Progenitor cell of endocrine pancreas (in vitro differentiated cells): Measurements from ENCODE around the gene KRT85. TPM values are rescaled to one million over a fixed set of nuclear protein-coding genes. Genes with fewer than 3 reads are reported as not detected.

Source experiments
- DNase-seq: peaks from one replicate; pipeline ENCODE4 v3.0.0; 2021; ENCODE audit warnings: low spot score; ENCODE audit not compliant: unreplicated experiment
- H3K27ac Mint-ChIP-seq: 2 replicates; pipeline ENCODE4 v1.8.0; 2021; ENCODE audit warnings: mild to moderate bottlenecking, moderate library complexity, mixed read lengths
- H3K27me3 Mint-ChIP-seq: 2 replicates; pipeline ENCODE4 v1.8.0; 2021; ENCODE audit warnings: mixed read lengths
- H3K36me3 Mint-ChIP-seq: 2 replicates; pipeline ENCODE4 v1.8.0; 2022; ENCODE audit warnings: mixed read lengths; ENCODE audit not compliant: insufficient read depth
- H3K4me1 Mint-ChIP-seq: 2 replicates; pipeline ENCODE4 v1.8.0; 2021; ENCODE audit warnings: low read depth, mixed read lengths
- H3K4me3 Mint-ChIP-seq: 2 replicates; pipeline ENCODE4 v1.8.0; 2021; ENCODE audit warnings: low read depth, mild to moderate bottlenecking, moderate library complexity, mixed read lengths
- H3K9me3 Mint-ChIP-seq: 2 replicates; pipeline ENCODE4 v1.8.0; 2021; ENCODE audit warnings: low read depth, mixed read lengths
- total RNA-seq: library from RNA; stranded (reverse); gene quantifications from 2 replicates; pipeline ENCODE4 v1.2.1, GENCODE V29; 2021
- TF ChIP-seq, protein P1 (sequence below): fragments of 200-600 bp; sonication (generic); IDR thresholded peaks from one replicate; pipeline ENCODE4 v1.5.0; 2021; ENCODE audit warnings: antibody characterized with exemption, mild to moderate bottlenecking; ENCODE audit not compliant: unreplicated experiment

Gene KRT85
- total RNA-seq, 1 donor from 2014 or later, result not detected

DNA sequence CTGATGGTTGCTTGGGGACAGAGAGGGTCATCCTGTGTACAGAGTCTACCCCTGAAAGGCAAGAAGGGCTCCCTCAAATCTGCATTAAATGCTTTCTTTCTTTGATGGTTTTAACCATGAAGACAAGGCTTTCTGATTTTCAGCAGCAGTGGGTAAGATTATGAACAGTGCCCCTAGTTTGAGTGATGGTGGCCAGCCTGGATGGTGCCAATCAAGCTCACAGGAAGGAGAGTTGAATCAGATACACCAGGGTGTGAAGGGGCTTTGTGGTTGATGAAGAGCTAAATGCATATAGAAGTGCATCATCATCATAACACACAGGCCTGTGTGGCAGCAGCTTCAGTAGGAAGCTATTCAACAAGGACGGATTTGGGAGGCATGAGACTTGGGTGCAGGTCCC, 5.7 kb downstream of the KRT85 start:
- Mint-ChIP-seq H3K4me1 (no peaks in the 10 kb centered on the region), H3K27me3 (peaks cover 62% of the 10 kb centered on the region), H3K9me3 (no peaks in the 10 kb centered on the region), H3K36me3 (no peaks in the 10 kb centered on the region), H3K4me3 (no peak overlapping the region), H3K27ac (no peak overlapping the region)
- TF ChIP-seq, protein P1, sequence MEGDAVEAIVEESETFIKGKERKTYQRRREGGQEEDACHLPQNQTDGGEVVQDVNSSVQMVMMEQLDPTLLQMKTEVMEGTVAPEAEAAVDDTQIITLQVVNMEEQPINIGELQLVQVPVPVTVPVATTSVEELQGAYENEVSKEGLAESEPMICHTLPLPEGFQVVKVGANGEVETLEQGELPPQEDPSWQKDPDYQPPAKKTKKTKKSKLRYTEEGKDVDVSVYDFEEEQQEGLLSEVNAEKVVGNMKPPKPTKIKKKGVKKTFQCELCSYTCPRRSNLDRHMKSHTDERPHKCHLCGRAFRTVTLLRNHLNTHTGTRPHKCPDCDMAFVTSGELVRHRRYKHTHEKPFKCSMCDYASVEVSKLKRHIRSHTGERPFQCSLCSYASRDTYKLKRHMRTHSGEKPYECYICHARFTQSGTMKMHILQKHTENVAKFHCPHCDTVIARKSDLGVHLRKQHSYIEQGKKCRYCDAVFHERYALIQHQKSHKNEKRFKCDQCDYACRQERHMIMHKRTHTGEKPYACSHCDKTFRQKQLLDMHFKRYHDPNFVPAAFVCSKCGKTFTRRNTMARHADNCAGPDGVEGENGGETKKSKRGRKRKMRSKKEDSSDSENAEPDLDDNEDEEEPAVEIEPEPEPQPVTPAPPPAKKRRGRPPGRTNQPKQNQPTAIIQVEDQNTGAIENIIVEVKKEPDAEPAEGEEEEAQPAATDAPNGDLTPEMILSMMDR, result no peak
- no peak for DNase-seq

DNA sequence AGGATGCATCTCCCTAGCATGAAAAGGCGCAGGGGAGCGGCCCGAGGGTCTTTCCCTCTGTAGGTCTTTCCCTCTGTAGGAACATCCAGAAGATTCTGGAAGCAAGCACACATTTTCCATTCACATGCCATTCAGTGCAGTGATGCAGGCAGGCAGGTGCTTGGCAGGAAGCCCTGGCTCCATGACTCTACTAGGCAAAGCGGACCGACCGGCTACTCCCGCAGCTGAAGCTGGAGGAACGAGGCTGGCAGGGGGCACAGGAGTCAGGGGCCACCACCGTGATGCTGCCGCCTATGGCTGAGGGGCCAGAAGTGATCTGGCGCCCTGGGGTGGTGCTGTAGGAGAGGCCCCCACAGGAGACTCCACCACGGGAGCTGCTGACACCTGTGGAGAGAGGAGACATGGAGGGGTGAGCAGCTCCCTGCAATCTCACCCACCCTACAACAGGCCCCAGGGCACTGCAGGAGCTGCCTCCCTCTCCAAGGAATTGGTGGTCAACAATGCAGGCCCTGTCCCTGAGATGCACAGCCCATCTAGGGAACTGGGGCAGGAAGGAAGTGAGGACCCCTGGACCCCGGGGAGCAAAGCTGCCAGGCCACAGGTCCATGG, 6.5 kb downstream of the KRT85 start:
- peaks cover 58% of the 10 kb centered on the region for H3K27me3 Mint-ChIP-seq
- TF ChIP-seq, protein P1, result no peak
- no peak overlapping the region for H3K4me3 Mint-ChIP-seq
- no peaks in the 10 kb centered on the region for H3K36me3 Mint-ChIP-seq
- H3K9me3 Mint-ChIP-seq, result no peaks in the 10 kb centered on the region
- DNase-seq, result no peak
- no peaks in the 10 kb centered on the region for H3K4me1 Mint-ChIP-seq
- H3K27ac Mint-ChIP-seq, result no peak overlapping the region

DNA sequence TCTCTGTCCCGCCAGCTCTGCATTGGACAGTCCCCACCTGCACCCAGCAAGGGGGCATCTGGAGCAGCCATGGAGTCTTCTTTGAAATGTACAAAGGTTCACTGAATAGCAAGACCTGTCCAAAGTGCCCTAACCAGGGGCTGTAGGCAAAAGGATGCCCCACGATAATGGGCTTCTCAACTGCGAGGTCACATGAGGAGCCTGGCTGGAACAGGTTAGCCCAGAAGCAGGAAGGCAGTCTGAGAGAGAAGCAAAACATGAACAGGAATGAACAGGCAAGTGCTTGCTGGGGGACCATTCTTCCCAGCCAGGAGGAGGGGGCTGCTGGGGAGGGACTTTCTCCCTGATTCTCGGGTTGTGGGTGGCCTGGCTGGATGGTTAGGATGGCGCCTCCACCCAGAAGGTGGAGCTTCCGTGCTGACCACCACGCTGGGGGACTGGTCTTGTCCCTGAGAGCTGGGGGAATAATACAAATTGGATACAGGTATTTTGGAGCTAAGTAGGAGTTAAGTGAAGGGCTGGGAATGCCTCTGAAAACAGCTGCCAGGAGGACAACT, 7.1 kb downstream of the KRT85 start:
- TF ChIP-seq, protein P1, result no peak
- Mint-ChIP-seq H3K36me3 (no peaks in the 10 kb centered on the region), H3K27me3 (peaks cover 54% of the 10 kb centered on the region), H3K9me3 (no peaks in the 10 kb centered on the region), H3K4me3 (no peak overlapping the region), H3K4me1 (no peaks in the 10 kb centered on the region), H3K27ac (no peak overlapping the region)
- no peak for DNase-seq

DNA sequence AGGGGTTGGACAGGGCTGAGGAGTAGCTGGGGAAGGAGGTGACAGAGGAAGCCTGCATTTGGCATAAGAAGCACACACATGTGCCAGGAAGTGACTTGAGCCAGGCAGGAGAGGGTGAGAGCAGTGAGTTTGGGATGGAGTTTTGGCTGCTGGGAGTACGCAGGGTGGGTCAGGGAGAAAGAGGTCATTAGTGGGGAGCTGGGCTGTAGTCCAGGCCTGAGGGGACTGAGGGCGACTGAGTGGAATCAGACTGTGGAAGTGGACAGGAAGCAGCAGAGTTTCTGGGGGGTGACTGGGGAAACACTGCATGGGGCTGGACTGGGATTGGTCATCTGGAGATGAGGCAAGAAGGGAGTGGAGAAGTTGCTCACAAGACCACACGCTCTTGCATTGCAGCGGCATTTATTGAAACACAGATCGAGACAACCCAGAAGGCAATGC, 7.6 kb downstream of the KRT85 start:
- TF ChIP-seq, protein P1, result no peak
- Mint-ChIP-seq H3K27me3 (peaks cover 49% of the 10 kb centered on the region), H3K9me3 (no peaks in the 10 kb centered on the region), H3K4me1 (no peaks in the 10 kb centered on the region), H3K36me3 (no peaks in the 10 kb centered on the region), H3K27ac (no peak overlapping the region), H3K4me3 (no peak overlapping the region)
- DNase-seq, result no peak

DNA sequence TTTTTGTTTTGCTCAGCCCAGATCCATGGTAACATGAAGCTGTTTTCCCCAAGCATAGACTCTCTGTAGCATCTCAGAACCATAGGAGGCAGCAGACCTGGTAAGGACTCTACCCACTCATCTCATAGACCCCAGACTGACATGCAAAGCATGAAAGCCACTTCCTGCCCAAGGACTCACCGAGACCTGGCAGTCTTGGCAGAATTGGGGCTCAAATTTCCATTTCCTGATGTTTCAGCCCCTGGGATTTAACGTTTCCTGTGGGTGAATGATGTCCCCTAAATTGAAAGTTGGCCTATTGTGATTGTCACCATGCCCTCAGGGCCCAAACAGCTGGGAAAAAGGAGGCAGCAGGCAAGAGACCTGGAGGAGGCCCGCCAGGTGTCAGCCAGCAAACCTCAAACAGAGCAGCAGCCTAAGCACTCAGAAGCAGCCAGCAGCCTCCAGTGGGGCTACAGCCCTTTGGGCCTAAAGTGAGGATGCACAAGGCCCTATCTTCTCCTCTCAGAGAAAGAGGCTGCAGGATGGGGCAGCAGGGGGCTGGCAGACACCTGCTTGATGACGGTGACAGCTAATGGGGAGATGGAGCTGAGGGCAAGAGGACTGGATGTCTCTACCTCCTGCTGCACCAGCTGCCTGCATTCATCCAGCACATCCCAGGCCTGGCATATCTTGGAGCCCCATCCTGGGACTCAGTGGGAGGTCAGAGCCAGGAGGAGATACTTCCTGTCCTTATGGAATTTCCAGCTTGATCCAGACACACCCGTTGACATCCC, 8.5 kb downstream of the KRT85 start:
- H3K36me3 Mint-ChIP-seq, result no peaks in the 10 kb centered on the region
- TF ChIP-seq, protein P1, result no peak
- no peaks in the 10 kb centered on the region for H3K9me3 Mint-ChIP-seq

More for the DNA sequence above, 8.5 kb downstream of the KRT85 start:
- DNase-seq, result no peak
- Mint-ChIP-seq H3K4me1 (no peaks in the 10 kb centered on the region), H3K27me3 (peaks cover 46% of the 10 kb centered on the region), H3K4me3 (no peak overlapping the region), H3K27ac (no peak overlapping the region)
